NCI-H1436 treated with DMSO at 0.1 percent for 48 hours (cell line): ENCODE measurements around the gene FER1L5.

Experiments used
- DNase-seq: peaks from one replicate; lab custom pipeline; 2025; lab: John Stamatoyannopoulos, UW

Gene FER1L5

GRCh38 chr2:96642564-96643360, at the start of gene FER1L5:
Gene FER1L5 (plus strand): TSS chr2:96642764. CDS start chr2:96642837, 73 bp downstream.
- no peak for DNase-seq

GRCh38 chr2:96594282-96594681, 48.3 kb upstream of the FER1L5 start:
- no peak for DNase-seq

GRCh38 chr2:96594691-96595152, 47.8 kb upstream of the FER1L5 start:
- no peak for DNase-seq

- DNase-seq, result no peak
Observed at GRCh38 chr2:96596596-96596995, 46.0 kb upstream of the FER1L5 start.

GRCh38 chr2:96599941-96600340, 42.6 kb upstream of the FER1L5 start:
- DNase-seq, result no peak

GRCh38 chr2:96601382-96602292, 40.9 kb upstream of the FER1L5 start:
- no peak for DNase-seq

- DNase-seq, result no peak
Observed at GRCh38 chr2:96602330-96602823, 40.2 kb upstream of the FER1L5 start.

GRCh38 chr2:96604104-96604503, 38.5 kb upstream of the FER1L5 start:
- no peak for DNase-seq

- DNase-seq, result no peak
Observed at GRCh38 chr2:96608469-96609455, 33.8 kb upstream of the FER1L5 start.

- no peak for DNase-seq
Observed at GRCh38 chr2:96616128-96616527, 26.4 kb upstream of the FER1L5 start.

GRCh38 chr2:96616535-96616934, 26.0 kb upstream of the FER1L5 start:
- DNase-seq, result no peak

GRCh38 chr2:96617012-96617411, 25.6 kb upstream of the FER1L5 start:
- no peak for DNase-seq

- DNase-seq, result no peak
Observed at GRCh38 chr2:96618596-96619283, 23.8 kb upstream of the FER1L5 start.

- no peak for DNase-seq
Observed at GRCh38 chr2:96622544-96622943, 20.0 kb upstream of the FER1L5 start.

- no peak for DNase-seq
Observed at GRCh38 chr2:96623116-96623515, 19.4 kb upstream of the FER1L5 start.

GRCh38 chr2:96625571-96626552, 16.7 kb upstream of the FER1L5 start:
- no peak for DNase-seq

- no peak for DNase-seq
Observed at GRCh38 chr2:96626553-96626942, 16.0 kb upstream of the FER1L5 start.

GRCh38 chr2:96631804-96632435, 10.6 kb upstream of the FER1L5 start:
- DNase-seq, result no peak

GRCh38 chr2:96633641-96634040, 8.9 kb upstream of the FER1L5 start:
- no peak for DNase-seq
